GM18507 (cell line): ENCODE measurements around the gene ATP6V1E1.
"Not testable (repeated sequence)": the region's sequence is repeated elsewhere in the genome, so short reads cannot be mapped to it uniquely, and the experiment has no call there.

Experiments
- DNase-seq: peaks from one replicate; pipeline ENCODE4 v3.0.0; 2011; ENCODE audit warnings: low read depth; ENCODE audit not compliant: insufficient read length; ENCODE audit errors: extremely low spot score
- FAIRE-seq: peaks from 2 replicates; lab custom pipeline; 2011; peaks lifted over from hg19 to GRCh38; lab: Jason Lieb, UNC

Gene ATP6V1E1

GRCh38 chr22:17589810-17590375, 38.7 kb downstream of the ATP6V1E1 start:
- no peak for FAIRE-seq
- no peak for DNase-seq

GRCh38 chr22:17588606-17589005, 39.9 kb downstream of the ATP6V1E1 start:
- FAIRE-seq (no peak), DNase-seq (no peak)

GRCh38 chr22:17587629-17588028, 40.9 kb downstream of the ATP6V1E1 start:
- DNase-seq (no peak), FAIRE-seq (no peak)

- DNase-seq (no peak), FAIRE-seq (no peak)
Measured at GRCh38 chr22:17586831-17587440, 41.6 kb downstream of the ATP6V1E1 start.

- no peak for DNase-seq
- no peak for FAIRE-seq
Measured at GRCh38 chr22:17583151-17583550, 45.4 kb downstream of the ATP6V1E1 start.

GRCh38 chr22:17581631-17582030, 46.9 kb downstream of the ATP6V1E1 start:
- no peak for DNase-seq
- FAIRE-seq, result no peak

GRCh38 chr22:17581056-17581455, 47.5 kb downstream of the ATP6V1E1 start:
- FAIRE-seq, result no peak
- DNase-seq, result no peak

- FAIRE-seq (no peak), DNase-seq (no peak)
Measured at GRCh38 chr22:17580441-17581031, 48.0 kb downstream of the ATP6V1E1 start.

- DNase-seq (no peak), FAIRE-seq (no peak)
Measured at GRCh38 chr22:17579535-17579981, 49.0 kb downstream of the ATP6V1E1 start.

GRCh38 chr22:17578136-17578754, 50.3 kb downstream of the ATP6V1E1 start:
- FAIRE-seq (no peak), DNase-seq (no peak)

- DNase-seq (no peak), FAIRE-seq (no peak)
Measured at GRCh38 chr22:17576470-17576869, 52.1 kb downstream of the ATP6V1E1 start.

- no peak for FAIRE-seq
Measured at GRCh38 chr22:17575681-17576080, 52.9 kb downstream of the ATP6V1E1 start.

GRCh38 chr22:17575151-17575550, 53.4 kb downstream of the ATP6V1E1 start:
- no peak for DNase-seq
- FAIRE-seq, result no peak

More at GRCh38 chr22:17575681-17576080, 52.9 kb downstream of the ATP6V1E1 start:
- no peak for DNase-seq

GRCh38 chr22:17570851-17571631, 57.5 kb downstream of the ATP6V1E1 start:
- no peak for DNase-seq
- no peak for FAIRE-seq

- DNase-seq (no peak), FAIRE-seq (no peak)
Measured at GRCh38 chr22:17569971-17570511, 58.5 kb downstream of the ATP6V1E1 start.

GRCh38 chr22:17566776-17567175, 61.8 kb downstream of the ATP6V1E1 start:
- no peak for FAIRE-seq
- DNase-seq, result no peak

GRCh38 chr22:17566016-17566687, 62.4 kb downstream of the ATP6V1E1 start:
- not testable (repeated sequence) for FAIRE-seq, DNase-seq

- DNase-seq, result no peak
- no peak for FAIRE-seq
Measured at GRCh38 chr22:17563936-17564391, 64.6 kb downstream of the ATP6V1E1 start.
